Transverse colon (tissue), 4 donors: ENCODE results near the gene RTRAF. TPM values are rescaled to one million over a fixed set of nuclear protein-coding genes. Genes with fewer than 3 reads are reported as not detected.

Experiments used
- DNase-seq: peaks from one replicate; pipeline ENCODE4 v3.0.0-alpha.2; 2019
- H3K27ac ChIP-seq, 4 donors: fragments of 200-600 bp; sonication (generic); 2 replicates each; pipeline ENCODE4 v1.5.1; 2016 to 2018; ENCODE audit warnings: inconsistent platforms in 4 of 4
- H3K27me3 ChIP-seq: fragments of 200-600 bp; sonication (generic); 2 replicates; pipeline ENCODE4 v1.5.1; 2017; ENCODE audit warnings: inconsistent platforms
- H3K36me3 ChIP-seq, 4 donors: fragments of 200-600 bp; sonication (generic); 2 replicates each; pipeline ENCODE4 v1.5.1; 2017 to 2019; ENCODE audit warnings: inconsistent platforms in 4 of 4
- H3K4me1 ChIP-seq, 4 donors: fragments of 200-600 bp; sonication (generic); 2 replicates each; pipeline ENCODE4 v1.5.1; 2017 to 2020; ENCODE audit warnings: inconsistent platforms in 4 of 4
- H3K4me3 ChIP-seq, 4 donors: fragments of 200-600 bp; sonication (generic); 1 replicate in 1 of 4; 2 replicates in 3 of 4; pipeline versions ENCODE4 v1.5.1 to v1.6.1; 2017 to 2019; ENCODE audit warnings: inconsistent platforms in 4 of 4
- H3K9me3 ChIP-seq, 2 donors: fragments of 200-600 bp; sonication (generic); 2 replicates each; pipeline ENCODE4 v1.5.1; 2017 to 2019; ENCODE audit warnings: inconsistent platforms in 2 of 2
- CTCF ChIP-seq, 5 experiments: fragments of 200-600 bp in 3 of 5; fragments of 450-650 bp in 2 of 5; sonication (generic) in 3 of 5; IDR thresholded peaks; 1 replicate in 2 of 5; 2 replicates in 3 of 5; pipeline ENCODE4 v1.5.1; 2016 to 2017; ENCODE audit warnings: antibody characterized with exemption in 5 of 5, inconsistent platforms in 3 of 5, mild to moderate bottlenecking in 2 of 5, moderate library complexity in 1 of 5
- EP300 ChIP-seq: sonication (generic); formaldehyde crosslinking; IDR thresholded peaks from one replicate; pipeline ENCODE4 v1.6.1; 2017; ENCODE audit warnings: antibody characterized with exemption, low read depth
- POLR2A ChIP-seq: fragments of 450-650 bp; IDR thresholded peaks from one replicate; pipeline ENCODE4 v1.6.1; 2016; ENCODE audit warnings: antibody characterized with exemption, mild to moderate bottlenecking, moderate library complexity
- POLR2AphosphoS5 ChIP-seq, 3 donors: sonication (generic); formaldehyde crosslinking; IDR thresholded peaks; one replicate each; pipeline ENCODE4 v1.6.1; 2016; ENCODE audit warnings: antibody characterized with exemption in 3 of 3
- WGBS, 2 donors: methylation state at CpG; one replicate each; pipeline ENCODE4 v1.1.5; 2018; ENCODE audit warnings: low coverage in 1 of 2; 5-methylcytosine and 5-hydroxymethylcytosine counted together
- in situ Hi-C, 4 donors: fragments of 200-750 bp; cut with MboI; loops; one replicate each; pipeline versions ENCODE4 v1.15.0 to v1.15.1; 2017; ENCODE audit warnings: low sequenced_read_pairs in 3 of 4, low pct_ligation_motif_present in 1 of 4, low pct_unique_long_range_greater_than_20kb in 1 of 4
- intact Hi-C: fragments of 100-400 bp; cut with DNase I; formaldehyde crosslinking; loops from one replicate; pipeline ENCODE4 v1.15.1; 2023; ENCODE audit warnings: low total_unique reads
- total RNA-seq, 4 donors: library from RNA; depleted of rRNA; stranded (reverse); fragments of >200 nt; gene quantifications; one replicate each; pipeline ENCODE4 v1.1.0, GENCODE V29; 2016

RTRAF gene
- total RNA-seq, 4 donors from 2014 or later, result 28.1 to 92.8 (median 51.5) TPM

- Histone ChIP-seq H3K4me3 (no peak overlapping the region), H3K27ac (peak overlapping the region in 1 of 4 donors; percentile 34), H3K9me3 (no peaks in the 10 kb centered on the region), H3K36me3 (peaks cover 0 to 1% (median 0%) of the 10 kb centered on the region in 4 donors), H3K27me3 (no peaks in the 10 kb centered on the region), H3K4me1 (peaks cover 19 to 40% (median 23%) of the 10 kb centered on the region in 4 donors)
- peak; percentile 49 for DNase-seq
- 53 to 59% methylated on average over 2 to 5 of the region's 5 CpGs for WGBS, 2 donors
- in situ Hi-C loops, result no loop called here
- intact Hi-C loops, result no loop called here
- peak; percentile 35 to 54 (median 52) for TF ChIP-seq CTCF (IDR thresholded peaks at IDR 0.05)
- no peak for TF ChIP-seq POLR2AphosphoS5 (IDR thresholded peaks at IDR 0.05)
- no peak for TF ChIP-seq EP300
- TF ChIP-seq POLR2A, result no peak
Measured at GRCh38 chr14:52043690-52044089, 54.3 kb downstream of the RTRAF start.

GRCh38 chr14:52044791-52045522, 55.6 kb downstream of the RTRAF start:
- in situ Hi-C loops (no loop called here), intact Hi-C loops (no loop called here)
- H3K27ac ChIP-seq, result peak overlapping the region; percentile 13 to 79 (median 64)
- no peak overlapping the region for H3K4me3 ChIP-seq
- peak; percentile 39 to 54 (median 45) for TF ChIP-seq POLR2AphosphoS5 (IDR thresholded peaks at IDR 0.05)
- TF ChIP-seq POLR2A, result no peak
- H3K36me3 ChIP-seq, result no peaks in the 10 kb centered on the region
- no peaks in the 10 kb centered on the region for H3K27me3 ChIP-seq
- H3K4me1 ChIP-seq, result peaks cover 22 to 53% (median 32%) of the 10 kb centered on the region in 4 donors
- no peak for DNase-seq
- WGBS, 2 donors, result 68 to 84% methylated on average over 6 to 11 of the region's 11 CpGs
- no peaks in the 10 kb centered on the region for H3K9me3 ChIP-seq

GRCh38 chr14:52046376-52046917, 57.1 kb downstream of the RTRAF start:
- Histone ChIP-seq H3K4me1 (peaks cover 28 to 68% (median 42%) of the 10 kb centered on the region in 4 donors), H3K27me3 (no peaks in the 10 kb centered on the region), H3K36me3 (no peaks in the 10 kb centered on the region), H3K4me3 (no peak overlapping the region), H3K9me3 (no peaks in the 10 kb centered on the region), H3K27ac (peak overlapping the region in 3 of 4 donors; percentile 64 to 79 (median 65))
- in situ Hi-C loops (no loop called here), intact Hi-C loops (no loop called here)
- DNase-seq, result no peak
- WGBS, 2 donors, result 0 to 54% methylated on average over 1 to 2 of the region's 2 CpGs
- no peak for TF ChIP-seq EP300
- TF ChIP-seq POLR2AphosphoS5 (IDR thresholded peaks at IDR 0.05), result no peak
- TF ChIP-seq CTCF (IDR thresholded peaks at IDR 0.05), result no peak
- no peak for TF ChIP-seq POLR2A

GRCh38 chr14:52048116-52048515, 58.8 kb downstream of the RTRAF start:
- peaks cover 35 to 76% (median 49%) of the 10 kb centered on the region in 4 donors for H3K4me1 ChIP-seq
- H3K4me3 ChIP-seq, result no peak overlapping the region
- peak overlapping the region in 3 of 4 donors; percentile 35 to 79 (median 76) for H3K27ac ChIP-seq
- no peaks in the 10 kb centered on the region for H3K36me3 ChIP-seq
- intact Hi-C loops (no loop called here), in situ Hi-C loops (no loop called here)
- WGBS, 2 donors, result 85 to 93% methylated on average over 6 to 10 of the region's 10 CpGs
- no peak for DNase-seq
- no peak for TF ChIP-seq POLR2A
- no peak for TF ChIP-seq EP300
- TF ChIP-seq POLR2AphosphoS5 (IDR thresholded peaks at IDR 0.05), result peak in 1 of 3 donors; percentile 31
- no peaks in the 10 kb centered on the region for H3K27me3 ChIP-seq
- H3K9me3 ChIP-seq, result no peaks in the 10 kb centered on the region

DNA sequence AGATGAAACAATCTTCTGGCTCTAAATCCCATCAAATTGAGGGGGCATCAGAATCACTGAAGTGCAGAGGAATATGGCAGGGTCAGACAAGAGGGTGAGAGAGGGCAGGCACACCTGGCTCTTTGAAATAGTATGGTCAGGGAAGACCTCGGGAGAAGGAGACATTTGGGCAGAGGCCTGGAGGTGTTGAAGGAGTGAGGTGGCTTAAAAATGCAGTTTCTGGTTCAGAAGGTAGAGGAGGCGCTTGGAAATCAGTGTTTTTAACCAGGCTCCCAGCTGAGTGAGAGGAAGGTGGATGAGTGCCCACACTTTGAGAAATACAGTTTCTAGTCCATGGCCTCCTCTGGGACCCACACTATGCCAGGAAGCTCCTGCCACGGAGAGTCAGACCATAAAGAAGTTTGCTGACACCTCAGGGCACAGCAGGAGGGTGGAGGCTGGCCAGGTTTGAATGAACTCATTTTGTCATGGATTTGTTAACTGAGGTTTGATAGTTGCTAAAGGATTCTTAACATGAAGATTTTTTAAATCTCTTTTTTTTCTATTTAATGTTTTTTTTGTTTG, 59.4 kb downstream of the RTRAF start:
- Histone ChIP-seq H3K4me1 (peaks cover 30 to 76% (median 45%) of the 10 kb centered on the region in 4 donors), H3K27ac (peak overlapping the region in 3 of 4 donors; percentile 35 to 79 (median 76)), H3K27me3 (no peaks in the 10 kb centered on the region), H3K4me3 (no peak overlapping the region), H3K9me3 (no peaks in the 10 kb centered on the region), H3K36me3 (no peaks in the 10 kb centered on the region)
- 60 to 61% methylated on average over 2 to 3 of the region's 3 CpGs for WGBS, 2 donors
- intact Hi-C loops, result no loop called here
- no peak for TF ChIP-seq CTCF (IDR thresholded peaks at IDR 0.05)
- no peak for TF ChIP-seq POLR2A
- TF ChIP-seq EP300, result no peak
- no peak for TF ChIP-seq POLR2AphosphoS5 (IDR thresholded peaks at IDR 0.05)
- in situ Hi-C loops, result no loop called here
- DNase-seq, result no peak
